Measurements from ENCODE around the gene PLXNA2.

- TF ChIP-seq CTCF (IDR thresholded peaks at IDR 0.05): no peak
- TF ChIP-seq POLR2A (IDR thresholded peaks at IDR 0.05): no peak
These were observed 19.9 kb downstream of the PLXNA2 start for GRCh38 chr1:208224192-208224713.

Data from esophagus squamous epithelium (tissue), 4 donors.